ENCODE measurements around the gene DPT.

Gene DPT

DNA sequence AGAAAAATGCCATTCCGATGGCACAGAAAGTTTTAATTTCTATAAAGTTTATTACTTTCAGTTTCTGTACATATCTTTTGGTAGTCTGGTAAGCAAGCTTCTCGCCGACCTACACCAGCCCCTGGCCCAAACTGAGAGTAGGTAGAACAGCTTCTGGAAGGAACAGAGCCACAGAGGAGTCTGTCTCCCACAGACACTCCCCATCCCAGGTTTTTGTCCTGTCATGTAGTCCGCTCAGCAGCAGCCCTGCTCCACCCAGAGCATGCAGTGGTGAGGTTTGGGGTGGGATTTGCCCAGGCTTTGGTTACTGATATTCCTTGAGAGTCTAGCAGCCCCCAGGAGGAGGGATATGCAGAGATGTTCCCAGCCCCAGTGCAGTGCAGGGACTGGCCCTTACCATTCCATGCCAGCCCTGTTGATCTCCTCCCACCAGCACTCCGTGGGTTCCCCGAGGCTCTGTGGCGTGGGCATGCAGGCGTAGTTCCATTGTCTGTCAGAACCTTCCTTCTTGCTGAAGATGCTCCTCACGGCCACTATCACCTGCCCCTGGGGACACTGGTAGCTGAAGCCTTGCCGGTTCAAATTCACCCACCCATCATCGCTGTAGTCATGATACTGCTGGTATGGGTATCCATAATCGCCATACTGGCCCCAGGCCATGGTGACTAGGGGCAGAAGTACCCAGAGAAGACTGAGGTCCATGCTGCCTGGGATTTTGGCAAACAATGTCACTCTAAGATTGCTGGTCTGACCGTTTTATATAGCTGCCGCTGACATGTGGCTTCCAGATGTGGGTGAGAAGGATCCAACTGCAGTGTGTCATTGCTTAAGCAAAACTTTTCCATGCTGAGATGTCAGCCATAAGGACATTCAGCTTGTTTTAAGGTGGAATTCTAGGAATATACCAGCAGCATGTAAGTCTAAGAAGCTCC, at the start of gene DPT:
DPT (minus strand) TSS at position 734 of the 932 bp plus-strand sequence; CDS start at position 702, 32 bp downstream.
- TF ChIP-seq GATA3 (IDR thresholded peaks at IDR 0.05; ENCODE audit: low read depth, low read length) (no peak), GATA2 (IDR thresholded peaks at IDR 0.05; ENCODE audit: low read depth, low read length) (no peak)

DNA sequence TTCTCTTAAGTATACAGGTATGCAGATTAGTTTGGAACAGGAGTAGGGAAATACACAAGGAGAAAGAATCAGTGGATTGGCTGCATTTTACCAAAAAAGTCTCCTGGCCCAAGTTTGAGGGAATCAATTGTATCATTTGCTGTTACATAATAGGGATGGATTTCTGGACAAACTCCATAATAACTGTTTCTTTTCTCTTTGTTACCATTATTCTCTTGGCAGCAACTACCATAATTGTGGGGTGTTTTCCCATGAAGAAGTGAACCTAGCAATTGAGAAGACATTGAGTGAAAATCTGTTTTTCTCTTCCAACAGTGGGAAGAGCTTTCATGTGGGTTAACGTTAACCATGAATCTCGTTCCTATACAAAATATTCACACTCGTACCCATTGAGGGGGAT, 46.4 kb upstream of the DPT start:
- no peak for TF ChIP-seq GATA2 (IDR thresholded peaks at IDR 0.05; ENCODE audit: low read depth, low read length)
- no peak for TF ChIP-seq GATA3 (IDR thresholded peaks at IDR 0.05; ENCODE audit: low read depth, low read length)

DNA sequence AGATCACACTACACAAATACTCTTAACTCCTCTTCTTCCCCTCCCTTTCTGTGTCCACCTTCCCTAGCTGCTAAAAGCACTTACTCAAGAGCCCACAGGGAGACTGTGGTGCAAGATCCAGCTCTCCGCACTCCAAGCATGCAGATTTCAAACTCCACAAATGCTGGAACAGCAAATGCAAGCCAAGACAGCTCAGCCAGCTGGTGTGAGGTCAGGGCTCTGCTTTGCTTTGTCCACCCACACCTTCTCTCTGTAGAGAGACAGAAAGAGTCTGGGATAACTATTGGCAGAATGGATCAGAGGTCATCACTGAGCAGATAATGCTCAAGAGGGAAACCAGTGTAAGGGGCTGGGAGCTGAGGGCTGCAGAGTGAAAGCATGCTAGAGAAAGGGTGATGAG, 45.2 kb upstream of the DPT start:
- TF ChIP-seq GATA2 (IDR thresholded peaks at IDR 0.05; ENCODE audit: low read depth, low read length), result no peak
- TF ChIP-seq GATA3 (IDR thresholded peaks at IDR 0.05; ENCODE audit: low read depth, low read length), result no peak

DNA sequence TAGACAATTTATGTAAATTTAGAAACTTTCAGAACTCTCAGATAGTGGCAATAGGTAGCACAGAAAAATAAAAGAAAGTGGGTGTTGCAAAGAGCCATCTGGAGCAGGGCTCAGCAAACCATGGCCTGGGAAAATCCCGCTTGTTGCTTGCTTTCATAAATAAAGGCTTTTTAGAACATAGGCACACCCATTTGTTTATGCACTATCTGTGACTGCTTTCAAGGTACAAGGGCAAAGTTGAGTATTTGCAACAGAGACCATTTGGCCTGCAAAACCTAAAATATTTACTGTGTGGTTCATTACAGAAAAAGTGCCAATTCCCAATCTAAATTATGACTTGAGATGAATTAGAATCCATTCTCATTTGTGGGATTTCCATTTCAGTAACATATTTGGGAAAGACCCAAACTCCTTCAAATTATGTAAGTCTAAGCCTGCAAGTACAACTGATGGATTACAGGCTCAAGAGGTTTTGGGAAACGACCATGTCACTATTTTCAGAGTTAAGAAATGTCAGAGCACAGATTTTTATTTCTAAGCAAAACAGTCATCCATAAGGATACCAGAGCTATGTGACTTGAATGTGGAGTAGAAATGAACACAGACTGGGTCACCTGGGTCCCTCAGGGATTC, 43.5 kb upstream of the DPT start:
- TF ChIP-seq GATA2 (IDR thresholded peaks at IDR 0.05; ENCODE audit: low read depth, low read length), result no peak
- no peak for TF ChIP-seq GATA3 (IDR thresholded peaks at IDR 0.05; ENCODE audit: low read depth, low read length)

DNA sequence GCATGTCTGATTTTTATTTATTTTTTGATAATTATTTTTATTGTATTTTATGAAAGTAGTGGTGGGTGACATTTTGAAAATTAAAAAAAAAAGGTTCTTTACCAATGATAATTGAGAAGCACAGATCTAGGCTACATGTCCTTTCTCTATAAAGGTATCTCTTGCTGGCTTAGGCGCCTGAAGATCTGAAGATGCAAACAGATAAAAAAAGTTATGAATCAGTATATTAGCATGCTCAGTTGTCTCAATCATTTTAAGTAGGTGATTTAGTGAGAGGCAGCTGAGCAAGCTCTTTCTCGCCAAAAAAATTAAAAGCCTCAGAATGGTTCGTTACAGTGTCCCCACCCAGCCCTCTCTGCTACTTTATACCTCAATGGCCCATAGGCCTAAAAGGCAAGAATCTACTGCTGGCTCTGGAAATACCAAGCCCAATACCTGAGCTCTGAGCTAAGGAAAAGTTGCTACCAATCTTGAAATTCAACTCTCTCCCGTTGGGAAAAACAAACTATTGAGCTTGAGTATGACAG, 42.2 kb upstream of the DPT start:
- TF ChIP-seq GATA3 (IDR thresholded peaks at IDR 0.05; ENCODE audit: low read depth, low read length) (no peak), GATA2 (IDR thresholded peaks at IDR 0.05; ENCODE audit: low read depth, low read length) (no peak)

DNA sequence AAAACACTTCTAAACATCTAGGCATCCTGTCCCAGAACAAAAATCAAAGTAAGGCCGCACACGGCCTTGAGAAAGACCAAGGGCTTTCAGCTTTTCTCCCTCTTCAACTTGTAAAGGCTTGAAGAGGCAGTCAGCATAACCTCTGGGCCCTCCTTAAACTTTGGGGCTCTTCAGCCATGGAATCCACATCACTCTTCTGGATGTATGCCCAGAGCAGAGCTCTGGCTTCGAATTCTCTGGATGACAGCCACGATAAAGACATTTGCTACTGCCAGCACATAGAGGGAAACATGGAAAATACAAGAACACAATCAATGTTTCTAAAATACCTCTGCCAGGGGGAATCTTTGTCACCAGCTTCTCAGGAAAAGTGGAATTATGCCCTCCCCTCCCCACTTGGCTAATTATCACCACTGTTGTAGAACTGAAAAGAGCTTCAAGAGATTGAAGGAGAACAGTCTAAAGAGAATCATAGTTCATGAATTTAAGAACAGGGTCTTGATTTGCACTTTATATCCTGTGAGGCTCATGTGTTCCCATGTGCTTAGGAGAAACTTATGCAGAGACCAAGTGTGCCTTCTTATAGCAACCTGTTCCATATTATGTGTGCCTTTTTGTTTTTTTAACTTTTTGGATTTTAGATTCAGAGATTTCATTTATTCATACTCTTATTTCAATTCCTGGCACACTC, 39.0 kb upstream of the DPT start:
- TF ChIP-seq GATA3 (IDR thresholded peaks at IDR 0.05; ENCODE audit: low read depth, low read length) (no peak), GATA2 (IDR thresholded peaks at IDR 0.05; ENCODE audit: low read depth, low read length) (no peak)

DNA sequence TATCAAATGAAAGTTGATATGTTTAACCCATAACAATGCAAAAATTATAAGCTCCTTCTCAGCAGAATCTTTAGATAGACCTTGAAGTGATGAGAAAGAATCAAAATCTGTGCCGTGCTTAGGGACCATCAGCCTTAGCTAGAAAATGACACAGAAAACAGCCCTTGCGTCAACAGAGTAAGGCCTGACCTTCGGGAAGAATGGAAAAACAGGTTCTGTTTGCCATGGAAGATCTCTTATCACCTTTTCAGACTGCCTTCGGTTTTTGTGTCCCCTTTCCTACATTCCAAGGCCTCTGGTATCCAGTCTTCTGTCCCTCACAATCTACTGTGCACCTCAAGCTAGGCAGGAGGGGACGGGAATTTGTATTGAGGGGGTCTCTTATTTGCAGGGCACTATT, 37.6 kb upstream of the DPT start:
- TF ChIP-seq GATA3 (IDR thresholded peaks at IDR 0.05; ENCODE audit: low read depth, low read length) (no peak), GATA2 (IDR thresholded peaks at IDR 0.05; ENCODE audit: low read depth, low read length) (no peak)

DNA sequence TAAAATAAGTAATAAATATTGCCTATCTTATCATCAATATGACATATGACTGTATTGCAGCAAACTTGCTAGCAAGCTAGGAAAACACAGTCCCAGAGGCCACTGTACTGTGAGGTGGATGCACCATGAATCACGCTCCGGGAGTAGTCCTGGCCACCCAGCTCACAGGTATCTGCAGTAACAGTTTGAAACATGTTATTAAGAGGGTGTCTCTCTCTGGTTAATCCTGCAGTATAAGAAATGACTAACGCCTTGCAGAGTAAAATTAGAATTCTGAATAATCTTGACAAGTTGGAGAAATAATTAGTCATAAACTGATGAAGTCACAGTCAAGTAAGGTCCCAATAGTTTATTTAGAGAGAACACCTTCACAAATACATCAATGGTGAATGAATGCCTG, 34.0 kb upstream of the DPT start:
- TF ChIP-seq GATA2 (IDR thresholded peaks at IDR 0.05; ENCODE audit: low read depth, low read length), result no peak
- TF ChIP-seq GATA3 (IDR thresholded peaks at IDR 0.05; ENCODE audit: low read depth, low read length), result no peak

DNA sequence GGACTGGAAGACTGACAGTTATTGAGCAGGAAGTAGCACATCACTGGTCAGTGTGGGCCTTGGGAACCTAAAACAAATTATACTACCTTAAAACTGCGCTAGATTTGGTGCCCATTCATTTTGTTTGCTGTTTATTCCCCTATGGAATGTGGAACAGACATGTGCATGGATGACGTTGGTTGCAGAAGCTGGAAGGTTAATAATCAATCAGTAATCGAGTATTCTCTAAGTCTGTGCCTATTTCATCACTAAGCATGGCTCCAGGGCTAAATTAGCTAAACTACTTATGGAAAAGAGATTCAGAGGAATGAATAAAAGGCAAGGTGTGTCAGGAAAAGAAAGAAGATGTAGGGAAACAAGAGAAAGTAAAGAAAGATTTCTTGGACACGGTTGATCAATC, 33.5 kb upstream of the DPT start:
- TF ChIP-seq GATA3 (IDR thresholded peaks at IDR 0.05; ENCODE audit: low read depth, low read length) (no peak), GATA2 (IDR thresholded peaks at IDR 0.05; ENCODE audit: low read depth, low read length) (no peak)

DNA sequence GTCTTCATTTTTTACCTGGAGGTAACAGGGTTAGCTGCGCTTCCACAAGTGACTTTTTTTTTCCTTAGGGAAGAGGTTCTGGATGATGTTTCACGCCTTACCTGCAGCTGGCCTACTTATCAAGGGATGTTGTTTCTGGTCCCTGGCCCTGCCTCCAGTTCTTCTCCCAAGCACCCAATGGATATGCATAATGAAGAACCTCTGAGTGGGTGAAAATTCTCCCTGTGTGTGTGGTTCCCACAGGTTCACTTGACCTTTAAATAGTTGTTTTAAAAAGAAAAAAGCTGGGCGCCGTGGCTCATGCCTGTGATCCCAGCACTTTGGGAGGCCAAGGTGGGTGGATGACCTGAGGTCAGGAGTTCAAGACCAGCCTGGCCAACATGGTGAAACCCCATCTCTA, 31.8 kb upstream of the DPT start:
- TF ChIP-seq GATA3 (IDR thresholded peaks at IDR 0.05; ENCODE audit: low read depth, low read length) (no peak), GATA2 (IDR thresholded peaks at IDR 0.05; ENCODE audit: low read depth, low read length) (no peak)

DNA sequence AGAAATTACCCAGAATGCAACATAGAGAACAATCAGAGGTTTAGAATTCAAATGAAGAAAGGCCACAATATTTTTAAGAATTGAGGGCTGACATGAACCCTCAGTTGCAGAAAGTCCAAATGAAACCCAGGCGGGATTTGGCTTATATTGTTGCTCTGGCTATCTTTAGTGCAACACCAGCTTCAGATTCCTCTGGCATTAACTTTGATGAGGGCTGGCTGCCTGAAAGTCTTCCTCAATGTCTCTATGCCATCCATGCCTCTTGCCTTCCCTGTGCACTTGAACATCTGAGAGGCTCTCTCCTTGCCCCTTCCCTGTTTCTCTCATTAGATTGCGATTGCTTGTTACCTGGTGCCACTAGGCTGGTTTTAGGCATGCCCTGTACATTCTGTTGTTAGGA, 31.2 kb upstream of the DPT start:
- TF ChIP-seq GATA3 (IDR thresholded peaks at IDR 0.05; ENCODE audit: low read depth, low read length), result no peak
- TF ChIP-seq GATA2 (IDR thresholded peaks at IDR 0.05; ENCODE audit: low read depth, low read length), result no peak

DNA sequence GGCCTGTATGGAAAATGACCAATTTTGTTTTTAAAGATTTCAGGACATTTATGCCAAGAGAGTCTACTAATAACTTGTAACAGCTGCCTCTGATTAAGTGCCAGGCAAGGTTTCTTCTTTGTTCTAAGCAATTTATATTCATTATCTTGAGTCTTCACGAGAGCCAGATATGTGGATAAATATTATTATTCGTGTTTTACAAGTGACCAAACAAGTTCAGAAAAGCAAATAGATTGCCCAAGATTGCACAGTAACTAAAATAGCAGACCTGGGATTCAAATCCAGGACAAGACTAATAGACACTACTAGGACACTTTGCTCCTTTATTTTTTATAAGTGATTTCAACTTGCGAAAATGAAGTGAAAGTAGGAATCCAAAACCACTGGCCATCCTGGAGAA, 30.1 kb upstream of the DPT start:
- TF ChIP-seq GATA3 (IDR thresholded peaks at IDR 0.05; ENCODE audit: low read depth, low read length) (no peak), GATA2 (IDR thresholded peaks at IDR 0.05; ENCODE audit: low read depth, low read length) (no peak)

DNA sequence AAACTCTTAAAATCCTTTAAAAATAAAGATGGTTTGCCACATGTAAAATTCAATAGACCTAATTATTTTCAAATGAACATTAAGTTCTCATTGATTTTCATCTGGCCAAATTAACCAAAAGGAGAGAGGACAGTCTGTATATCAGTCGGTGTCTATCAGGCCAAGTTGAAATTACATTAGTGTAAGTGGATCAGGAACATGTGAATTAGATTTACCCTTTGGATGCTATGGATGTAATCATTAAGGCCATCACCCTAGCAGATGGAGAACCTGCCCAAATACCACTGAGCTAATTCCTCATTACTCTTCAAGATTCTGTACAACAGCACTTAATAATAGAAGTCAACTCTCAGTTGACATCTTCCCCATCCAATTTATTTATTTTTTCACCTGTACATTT, 29.5 kb upstream of the DPT start:
- TF ChIP-seq GATA3 (IDR thresholded peaks at IDR 0.05; ENCODE audit: low read depth, low read length) (no peak; the same call in 1 of the 2 replicates), GATA2 (IDR thresholded peaks at IDR 0.05; ENCODE audit: low read depth, low read length) (no peak)

DNA sequence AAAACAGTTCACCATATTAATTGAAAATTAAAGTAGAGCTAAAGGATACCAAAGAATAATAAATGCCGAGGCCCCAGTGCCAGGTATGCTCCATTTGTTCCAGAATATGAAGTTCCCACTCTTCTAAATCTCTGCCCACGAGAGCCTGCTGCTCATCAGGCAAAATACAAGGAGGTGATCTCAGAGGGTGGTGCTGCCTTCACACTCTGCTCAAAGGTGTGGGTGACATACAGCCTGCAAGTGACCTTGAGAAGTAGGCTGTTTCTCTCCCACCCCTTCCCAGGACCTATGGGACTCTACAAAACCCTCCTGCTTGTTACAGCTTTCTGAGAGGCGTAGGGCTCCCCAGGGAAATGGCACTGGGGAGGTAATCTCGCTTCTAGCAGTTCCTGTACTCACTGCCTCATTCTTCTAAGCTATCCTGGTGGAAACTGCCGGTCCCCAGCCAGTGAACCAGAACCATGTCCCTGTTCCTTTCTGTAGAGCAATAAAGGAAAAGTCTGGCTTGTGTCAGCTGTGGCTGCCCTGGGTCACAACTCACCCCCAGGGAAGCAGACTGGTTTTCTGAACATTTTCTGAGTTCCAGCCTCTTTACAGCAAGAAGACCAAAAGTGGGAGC, 26.9 kb upstream of the DPT start:
- TF ChIP-seq GATA2 (IDR thresholded peaks at IDR 0.05; ENCODE audit: low read depth, low read length) (no peak), GATA3 (IDR thresholded peaks at IDR 0.05; ENCODE audit: low read depth, low read length) (no peak)

Measured in SH-SY5Y (cell line).